Measurements from ENCODE around the gene GTPBP4. TPM values are rescaled to one million over a fixed set of nuclear protein-coding genes. Genes with fewer than 3 reads are reported as not detected.

The GTPBP4 gene
- 94.1 to 128 TPM (median 96.1 TPM) in 5 replicates for total RNA-seq (2022; extraction: Qiagen RNA extraction)

DNA sequence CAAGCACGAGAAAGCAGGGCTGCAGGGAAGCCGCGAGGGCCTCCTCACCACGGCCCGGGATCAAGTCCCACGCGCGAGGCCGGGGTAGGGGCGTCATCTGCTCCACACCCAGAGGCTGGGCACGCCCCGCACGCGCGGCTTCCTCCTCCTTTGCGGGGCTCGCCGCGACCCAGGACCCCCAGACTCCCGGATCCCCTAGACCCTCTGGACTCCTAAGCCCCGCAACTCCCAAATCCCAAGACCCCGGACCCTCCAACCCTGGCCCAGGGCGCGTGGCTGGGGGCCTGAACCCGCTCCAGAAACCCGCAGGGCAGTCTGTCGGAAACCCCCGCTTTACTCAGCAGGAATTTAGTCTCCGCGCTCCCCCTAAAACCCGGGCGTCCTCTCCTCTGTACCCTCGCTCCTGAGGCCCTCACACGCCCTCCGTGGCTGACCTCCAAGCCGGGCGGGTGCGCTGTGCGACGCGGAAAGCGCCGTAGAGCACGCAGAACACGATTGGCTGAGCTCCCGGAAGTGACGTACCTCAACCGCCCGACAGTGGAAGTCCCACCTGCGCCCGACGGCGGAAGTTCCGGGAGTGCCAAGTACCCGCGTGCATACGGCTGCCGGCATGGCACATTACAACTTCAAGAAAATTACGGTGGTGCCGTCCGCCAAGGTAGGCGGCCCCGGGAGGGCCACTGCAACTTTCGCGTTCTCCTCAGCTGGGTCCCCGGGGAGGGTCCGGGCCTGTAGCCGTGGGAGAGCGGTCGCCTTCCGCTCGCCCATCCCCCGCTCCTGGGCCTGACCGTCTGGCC, at the start of gene GTPBP4:
Gene GTPBP4, plus strand, starts transcription at position 565 of the 797 bp plus-strand sequence. Its CDS starts 46 bp downstream, at position 611.

DNA sequence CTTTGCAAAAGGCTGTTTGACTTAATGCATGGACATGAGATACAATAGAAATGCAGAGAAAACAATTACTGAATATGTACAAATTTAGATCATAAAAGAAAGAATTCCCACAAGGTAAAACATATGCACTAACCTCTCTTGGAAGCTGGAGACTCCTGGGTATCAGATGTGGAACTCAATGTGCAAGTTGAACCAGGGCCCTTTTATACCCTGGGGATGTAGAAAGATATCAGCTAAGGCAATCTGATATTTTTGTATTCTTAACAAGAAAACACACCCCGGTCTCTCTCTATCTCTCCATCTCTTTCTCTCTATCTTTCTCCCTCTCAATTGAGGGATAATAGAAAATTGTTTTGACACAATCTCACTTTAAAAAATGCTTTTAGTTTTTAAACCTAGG, 37.4 kb downstream of the GTPBP4 start, which contains the start of gene IDI2:
Gene IDI2, minus strand, starts transcription at position 177 of the 400 bp plus-strand sequence. CDS start 1,136 bp downstream, outside the sequence.

DNA sequence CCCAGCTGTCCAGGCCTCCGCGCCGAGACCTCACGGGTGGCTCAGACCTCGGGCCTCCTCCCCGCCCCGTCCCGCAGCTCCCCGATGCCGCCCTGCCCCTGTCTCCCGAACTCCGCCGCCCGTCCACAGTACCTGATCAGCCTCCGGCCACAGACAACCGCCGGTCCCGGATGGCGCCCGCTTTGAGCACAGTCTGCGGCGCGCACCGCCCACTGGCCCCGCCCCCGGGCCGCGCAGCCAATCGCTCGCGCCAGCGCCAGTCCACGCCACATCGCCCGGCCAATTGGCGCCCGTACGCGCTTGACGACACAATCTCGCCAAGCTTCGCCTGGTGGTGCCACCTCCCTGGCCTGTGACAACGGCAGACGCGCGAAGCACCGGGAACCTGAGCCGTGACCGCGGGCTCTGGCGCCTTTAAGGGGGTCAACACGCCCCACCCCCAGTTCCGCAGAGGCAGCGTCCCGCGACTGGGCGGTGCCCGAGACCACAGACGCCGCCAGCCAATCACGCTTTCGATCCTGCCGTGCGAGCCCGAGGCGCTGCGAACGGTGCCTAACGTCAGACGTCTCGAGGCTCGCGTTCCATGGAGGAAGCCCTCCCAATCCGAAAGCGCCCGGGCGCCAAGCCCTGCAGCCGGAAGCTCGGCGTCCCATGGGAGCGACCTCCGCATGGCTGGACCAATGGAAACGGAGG, 60.6 kb downstream of the GTPBP4 start, which contains the start of gene IDI1:
Gene IDI1, minus strand, starts transcription at position 388 of the 693 bp plus-strand sequence. Its CDS starts 116 bp downstream, at position 272.

DNA sequence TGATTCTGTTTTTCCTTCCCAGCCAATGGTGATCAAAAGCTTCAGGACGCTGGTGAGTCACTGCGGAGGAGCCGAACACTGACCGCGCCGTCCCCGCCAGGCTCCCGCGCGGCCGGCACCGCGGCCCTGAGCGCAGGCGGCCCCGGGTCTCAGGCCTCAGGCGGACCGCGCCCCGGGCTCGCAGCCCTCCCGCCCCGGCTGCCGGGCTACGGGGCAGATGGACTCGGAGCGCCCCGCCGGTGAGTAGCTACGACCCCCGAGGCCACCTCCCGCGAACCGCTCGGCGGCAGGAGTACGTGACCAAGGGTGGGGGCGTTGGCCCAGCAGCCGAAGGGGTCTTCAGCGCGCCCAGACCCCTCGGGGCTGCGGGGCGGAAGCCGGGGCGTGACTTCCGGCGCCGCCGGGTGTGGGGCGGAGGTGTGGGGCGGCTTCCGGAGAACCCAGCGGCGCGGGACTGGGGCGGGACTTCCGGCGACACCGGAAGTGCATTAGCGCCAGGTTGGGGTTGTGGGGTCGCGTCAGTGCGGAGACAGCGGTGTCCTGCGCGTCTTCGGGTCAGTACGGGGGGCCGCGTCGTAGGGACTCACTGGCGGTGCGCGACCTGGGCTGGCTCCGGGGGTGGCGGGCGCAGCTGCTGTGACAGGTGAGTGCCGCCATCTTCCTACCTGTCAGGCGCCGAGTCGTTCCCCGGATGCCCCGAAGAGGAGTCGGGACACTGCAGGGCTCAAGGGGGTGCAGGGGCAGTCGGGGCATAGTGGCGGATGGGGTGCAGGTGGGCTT, 68.3 kb downstream of the GTPBP4 start, which contains the start of gene WDR37:
Gene WDR37, plus strand, starts transcription at position 60 of the 780 bp plus-strand sequence. CDS start 15,771 bp downstream, outside the sequence.

Other genes starting within 250 kb of the GTPBP4 start
- 33.1 to 41.4 TPM (median 36.1 TPM) in 5 replicates for gene LARP4B, start 56.7 kb upstream of the GTPBP4 start, total RNA-seq (2022; extraction: Qiagen RNA extraction)
- 0.05 to 0.10 TPM (median 0.09 TPM) in 3 of 5 replicates, not detected in the others for gene IDI2, start 37.4 kb downstream of the GTPBP4 start, total RNA-seq (2022; extraction: Qiagen RNA extraction)
- 31.1 to 35.4 TPM (median 34.4 TPM) in 5 replicates for gene IDI1, start 60.7 kb downstream of the GTPBP4 start, total RNA-seq (2022; extraction: Qiagen RNA extraction)
- 8.0 to 9.2 TPM (median 8.5 TPM) in 5 replicates for gene WDR37, start 68.0 kb downstream of the GTPBP4 start, total RNA-seq (2022; extraction: Qiagen RNA extraction)

Measured in A549 treated with AZD2906 at 1 μM for 4 hours (cell line).